Endothelial cell (in vitro differentiated cells): ENCODE measurements around the gene CNTNAP5. TPM values are rescaled to one million over a fixed set of nuclear protein-coding genes. Genes with fewer than 3 reads are reported as not detected.

Experiments
- DNase-seq: peaks from one replicate; pipeline ENCODE4 v3.0.0; 2021; ENCODE audit warnings: low spot score
- H3K27ac Mint-ChIP-seq: one replicate; pipeline ENCODE4 v1.8.0; 2021; ENCODE audit warnings: mixed read lengths, inconsistent platforms; ENCODE audit not compliant: unreplicated experiment
- H3K27me3 Mint-ChIP-seq: one replicate; pipeline ENCODE4 v1.8.0; 2021; ENCODE audit warnings: mild to moderate bottlenecking, moderate library complexity, mixed read lengths, inconsistent platforms; ENCODE audit not compliant: unreplicated experiment
- H3K36me3 Mint-ChIP-seq: one replicate; pipeline ENCODE4 v1.8.0; 2021; ENCODE audit warnings: mild to moderate bottlenecking, low read depth, mixed read lengths, inconsistent platforms; ENCODE audit not compliant: unreplicated experiment
- H3K4me1 Mint-ChIP-seq: one replicate; pipeline ENCODE4 v1.8.0; 2021; ENCODE audit warnings: mild to moderate bottlenecking, mixed read lengths, inconsistent platforms; ENCODE audit not compliant: unreplicated experiment
- H3K4me3 Mint-ChIP-seq: one replicate; pipeline ENCODE4 v1.8.0; 2021; ENCODE audit warnings: mild to moderate bottlenecking, mixed read lengths, inconsistent platforms; ENCODE audit not compliant: unreplicated experiment
- H3K9me3 Mint-ChIP-seq: one replicate; pipeline ENCODE4 v1.8.0; 2021; ENCODE audit warnings: mixed read lengths, inconsistent platforms; ENCODE audit not compliant: unreplicated experiment
- CTCF ChIP-seq: fragments of 200-600 bp; sonication (generic); IDR thresholded peaks from one replicate; pipeline ENCODE4 v1.5.0; 2021; ENCODE audit warnings: antibody characterized with exemption; ENCODE audit not compliant: unreplicated experiment
- total RNA-seq: library from RNA; stranded (reverse); fragmentation: NEBNext Ultra II Directional; extraction: Animal tissue kit (Norgen Biotek cat#: 25700); gene quantifications from one replicate; pipeline ENCODE4 v1.2.1, GENCODE V29; 2021; ENCODE audit not compliant: unreplicated experiment

The CNTNAP5 gene
- total RNA-seq, 1 donor from 2014 or later = 5.0 TPM

GRCh38 chr2:124756048-124756447 lies 731.0 kb downstream of the CNTNAP5 start:
- H3K4me3 Mint-ChIP-seq = no peak overlapping the region
- DNase-seq = no peak
- H3K27ac Mint-ChIP-seq = no peak overlapping the region
- no peaks in the 10 kb centered on the region for H3K27me3 Mint-ChIP-seq
- no peaks in the 10 kb centered on the region for H3K9me3 Mint-ChIP-seq
- no peak for TF ChIP-seq CTCF
- no peaks in the 10 kb centered on the region for H3K36me3 Mint-ChIP-seq
- no peaks in the 10 kb centered on the region for H3K4me1 Mint-ChIP-seq

- no peaks in the 10 kb centered on the region for H3K36me3 Mint-ChIP-seq
- TF ChIP-seq CTCF = no peak
These were observed 737.3 kb downstream of the CNTNAP5 start for GRCh38 chr2:124762388-124762787.

GRCh38 chr2:124763611-124764010 lies 738.5 kb downstream of the CNTNAP5 start:
- no peaks in the 10 kb centered on the region for H3K27me3 Mint-ChIP-seq
- DNase-seq = no peak
- no peaks in the 10 kb centered on the region for H3K36me3 Mint-ChIP-seq
- no peaks in the 10 kb centered on the region for H3K4me1 Mint-ChIP-seq
- no peak overlapping the region for H3K4me3 Mint-ChIP-seq
- TF ChIP-seq CTCF = no peak
- H3K9me3 Mint-ChIP-seq = no peaks in the 10 kb centered on the region
- H3K27ac Mint-ChIP-seq = no peak overlapping the region

More at GRCh38 chr2:124762388-124762787, 737.3 kb downstream of the CNTNAP5 start:
- H3K9me3 Mint-ChIP-seq = no peaks in the 10 kb centered on the region
- DNase-seq = no peak
- H3K27ac Mint-ChIP-seq = no peak overlapping the region
- no peak overlapping the region for H3K4me3 Mint-ChIP-seq
- no peaks in the 10 kb centered on the region for H3K27me3 Mint-ChIP-seq
- H3K4me1 Mint-ChIP-seq = no peaks in the 10 kb centered on the region

- H3K4me3 Mint-ChIP-seq = no peak overlapping the region
- H3K9me3 Mint-ChIP-seq = no peaks in the 10 kb centered on the region
- H3K27ac Mint-ChIP-seq = no peak overlapping the region
- H3K27me3 Mint-ChIP-seq = peaks cover 4% of the 10 kb centered on the region
- DNase-seq = no peak
- H3K36me3 Mint-ChIP-seq = peaks cover 7% of the 10 kb centered on the region
- TF ChIP-seq CTCF = no peak
- peaks cover 5% of the 10 kb centered on the region for H3K4me1 Mint-ChIP-seq
These were observed 749.7 kb downstream of the CNTNAP5 start for GRCh38 chr2:124774781-124775180.

GRCh38 chr2:124776332-124776731 lies 751.2 kb downstream of the CNTNAP5 start:
- Mint-ChIP-seq H3K4me3 (no peak overlapping the region), H3K27ac (no peak overlapping the region), H3K4me1 (peaks cover 5% of the 10 kb centered on the region), H3K27me3 (peaks cover 4% of the 10 kb centered on the region), H3K36me3 (peaks cover 7% of the 10 kb centered on the region), H3K9me3 (no peaks in the 10 kb centered on the region)
- no peak for TF ChIP-seq CTCF
- DNase-seq = no peak
